Prostate gland (tissue), 2 donors: ENCODE data around the gene PLEKHO1.

Source experiments
- CTCF ChIP-seq, 4 experiments: fragments of 200-600 bp in 2 of 4; fragments of 450-650 bp in 2 of 4; sonication (generic) in 2 of 4; IDR thresholded peaks; 1 replicate in 3 of 4; 2 replicates in 1 of 4; pipeline ENCODE4 v1.5.1; 2016 to 2019; ENCODE audit warnings: antibody characterized with exemption in 4 of 4, mild to moderate bottlenecking in 2 of 4, moderate library complexity in 2 of 4
- POLR2A ChIP-seq: fragments of 450-650 bp; IDR thresholded peaks from one replicate; pipeline ENCODE4 v1.6.1; 2016; ENCODE audit warnings: antibody characterized with exemption, mild to moderate bottlenecking

DNA sequence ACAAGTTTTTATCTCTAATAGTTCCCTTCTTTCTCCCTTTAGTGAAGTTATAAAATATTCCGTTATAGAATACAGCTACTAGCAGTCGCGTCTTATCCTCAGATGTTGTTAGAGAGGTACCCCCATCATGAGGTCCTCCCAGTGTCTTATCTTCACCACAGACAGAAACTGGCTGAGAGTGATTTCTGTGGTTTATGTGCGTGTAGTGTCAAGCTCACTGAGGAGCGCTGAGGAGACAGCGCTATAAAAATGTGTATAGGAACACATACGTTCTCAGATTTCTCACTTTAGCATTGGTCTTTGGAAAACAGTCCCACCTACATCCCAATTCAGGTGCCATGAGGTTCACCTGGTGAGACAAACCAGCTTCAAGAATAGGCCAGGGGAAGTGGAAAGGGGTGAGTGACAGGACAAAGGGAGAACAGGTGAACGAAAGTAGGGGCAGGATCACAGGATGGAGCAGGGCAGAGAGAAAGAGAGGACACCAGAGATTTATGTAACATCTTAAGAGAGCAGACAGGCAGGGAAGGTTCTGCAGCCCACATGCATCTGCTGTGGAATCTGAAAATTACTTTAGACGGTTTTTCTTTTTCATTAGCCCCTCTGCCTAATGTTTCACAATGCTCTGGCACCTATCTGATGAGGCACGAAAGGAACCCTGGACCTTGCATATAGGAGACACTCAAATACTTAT, 2.7 kb upstream of the PLEKHO1 start:
- no peak for TF ChIP-seq CTCF (IDR thresholded peaks at IDR 0.05)
- TF ChIP-seq POLR2A: no peak
